Calu3 (cell line): ENCODE data around the gene USP7. TPM values are rescaled to one million over a fixed set of nuclear protein-coding genes. Genes with fewer than 3 reads are reported as not detected.

ENCODE experiments used
- BruUV-seq: library from RNA; stranded (reverse); fragments of 400-500 nt; replicated peaks from 2 replicates; lab custom pipeline; 2021; lab: Mats Ljungman, UMichigan
- CTCF ChIA-PET: fragments of 300-600 bp; sonication (Branson Sonifier 250); formaldehyde crosslinking; loops from one replicate; lab custom pipeline; 2022; ENCODE audit warnings: antibody characterized with exemption; lab: Charles Lee
- DNase-seq: peaks from one replicate; pipeline ENCODE4 v3.0.0; 2022
- H3K27ac Mint-ChIP-seq: one replicate; pipeline ENCODE4 v1.8.0; 2022; ENCODE audit warnings: mixed read lengths; ENCODE audit not compliant: unreplicated experiment
- H3K27me3 Mint-ChIP-seq: one replicate; pipeline ENCODE4 v1.8.0; 2022; ENCODE audit warnings: mixed read lengths; ENCODE audit not compliant: unreplicated experiment
- H3K36me3 Mint-ChIP-seq: one replicate; pipeline ENCODE4 v1.8.0; 2022; ENCODE audit warnings: mild to moderate bottlenecking, moderate library complexity, mixed read lengths; ENCODE audit not compliant: insufficient read depth, unreplicated experiment
- H3K4me1 Mint-ChIP-seq: one replicate; pipeline ENCODE4 v1.8.0; 2022; ENCODE audit warnings: mild to moderate bottlenecking, low read depth, mixed read lengths; ENCODE audit not compliant: unreplicated experiment
- H3K4me3 Mint-ChIP-seq: one replicate; pipeline ENCODE4 v1.8.0; 2022; ENCODE audit warnings: mild to moderate bottlenecking, low read depth, moderate library complexity, mixed read lengths; ENCODE audit not compliant: unreplicated experiment
- H3K9me3 Mint-ChIP-seq: one replicate; pipeline ENCODE4 v1.8.0; 2022; ENCODE audit warnings: low read depth, mixed read lengths; ENCODE audit not compliant: unreplicated experiment
- CTCF ChIP-seq: fragments of 200-600 bp; IDR thresholded peaks from one replicate; pipeline ENCODE4 v1.8.0; 2022; ENCODE audit warnings: antibody characterized with exemption; ENCODE audit not compliant: unreplicated experiment
- intact Hi-C: fragments of 100-400 bp; cut with micrococcal nuclease; formaldehyde crosslinking; loops from one replicate; pipeline ENCODE4 v1.10.0; 2022; ENCODE audit not compliant: unreplicated experiment
- total RNA-seq: library from RNA; stranded (reverse); gene quantifications from 2 replicates; pipeline ENCODE4 v1.2.3, GENCODE V29; 2022

The USP7 gene
- total RNA-seq, 1 experiment from 2014 or later = 165 TPM

GRCh38 chr16:8859913-8860881 is 103.5 kb downstream of the USP7 start:
- intact Hi-C loops = no loop called here
- peaks cover 55% of the 10 kb centered on the region for H3K4me1 Mint-ChIP-seq
- no peaks in the 10 kb centered on the region for H3K27me3 Mint-ChIP-seq
- peak overlapping the region; percentile 63 for H3K27ac Mint-ChIP-seq
- peak overlapping the region; percentile 41 for H3K4me3 Mint-ChIP-seq
- no TSS peak for BruUV-seq
- CTCF ChIA-PET = interaction anchor here (1.0 kb wide), 1 partner anchor 149 kb away, joined by 3 read pairs; no protein-coding TSS in a partner anchor
- DNase-seq = peak; percentile 57
- no peak for TF ChIP-seq CTCF
- peaks cover 94% of the 10 kb centered on the region for H3K36me3 Mint-ChIP-seq
- H3K9me3 Mint-ChIP-seq = no peaks in the 10 kb centered on the region

- intact Hi-C loops = no loop called here
- TF ChIP-seq CTCF = no peak
- Mint-ChIP-seq H3K36me3 (peaks cover 97% of the 10 kb centered on the region), H3K4me1 (peaks cover 46% of the 10 kb centered on the region), H3K9me3 (no peaks in the 10 kb centered on the region), H3K27me3 (no peaks in the 10 kb centered on the region), H3K4me3 (peak overlapping the region; percentile 41), H3K27ac (peak overlapping the region; percentile 63)
- CTCF ChIA-PET = interaction anchor here (1.0 kb wide), 1 partner anchor 9 kb away, joined by 3 read pairs; the partner anchor contains the start of gene CARHSP1
- DNase-seq = no peak
- no TSS peak for BruUV-seq
These were observed 104.5 kb downstream of the USP7 start for GRCh38 chr16:8858994-8859912.

- DNase-seq = no peak
- Mint-ChIP-seq H3K4me1 (peaks cover 15% of the 10 kb centered on the region), H3K4me3 (no peak overlapping the region), H3K9me3 (no peaks in the 10 kb centered on the region), H3K27me3 (no peaks in the 10 kb centered on the region), H3K27ac (no peak overlapping the region), H3K36me3 (peaks cover 94% of the 10 kb centered on the region)
- TF ChIP-seq CTCF = no peak
- CTCF ChIA-PET = interaction anchor here (1.4 to 1.9 kb wide), 2 partner anchors 13 to 25 kb away, joined by 6 to 8 read pairs; partner anchors contain the start of gene CARHSP1
- no TSS peak for BruUV-seq
- intact Hi-C loops = no loop called here
These were observed 107.7 kb downstream of the USP7 start for GRCh38 chr16:8855972-8856371.
